HepG2 (cell line): ENCODE results near the gene CXXC5. TPM values are rescaled to one million over a fixed set of nuclear protein-coding genes. Genes with fewer than 3 reads are reported as not detected.

Experiments
- ARNT2 ChIP-seq: sonication (generic); formaldehyde crosslinking; IDR thresholded peaks from 2 replicates; pipeline ENCODE4 v1.8.0; 2022; ENCODE audit warnings: mild to moderate bottlenecking, low read depth, missing genetic modification reagents, moderate library complexity
- CENPT ChIP-seq: sonication (generic); formaldehyde crosslinking; IDR thresholded peaks from 2 replicates; pipeline ENCODE4 v1.8.0; 2022; ENCODE audit warnings: low read depth, mild to moderate bottlenecking, moderate library complexity, missing genetic modification reagents
- FOXA1 ChIP-seq, 2 experiments: fragments of 450-650 bp in 1 of 2; sonication (generic) in 1 of 2; formaldehyde crosslinking in 1 of 2; IDR thresholded peaks; 2 replicates each; pipeline versions ENCODE4 v1.4.0 to v1.6.1; 2016 to 2020; ENCODE audit warnings: missing genetic modification reagents in 1 of 2
- GATA4 ChIP-seq: sonication (generic); IDR thresholded peaks from 2 replicates; pipeline ENCODE4 v1.6.1; 2016; ENCODE audit warnings: antibody characterized with exemption, low read depth, borderline replicate concordance
- HOXA9 ChIP-seq: sonication (generic); formaldehyde crosslinking; IDR thresholded peaks from 2 replicates; pipeline ENCODE4 v1.8.1; 2022; ENCODE audit warnings: missing genetic modification reagents, mild to moderate bottlenecking, moderate library complexity, borderline replicate concordance
- JUNB ChIP-seq: sonication (generic); formaldehyde crosslinking; IDR thresholded peaks from 2 replicates; pipeline ENCODE4 v1.8.0; 2022; ENCODE audit warnings: missing genetic modification reagents, mild to moderate bottlenecking, borderline replicate concordance
- KLF6 ChIP-seq: IDR thresholded peaks from 2 replicates; pipeline ENCODE4 v1.8.0; 2016; ENCODE audit warnings: missing biosample characterization, missing genetic modification reagents
- MEIS2 ChIP-seq: sonication (generic); formaldehyde crosslinking; IDR thresholded peaks from 2 replicates; pipeline ENCODE4 v1.9.0; 2021; ENCODE audit warnings: mild to moderate bottlenecking, missing genetic modification reagents
- MIXL1 ChIP-seq: IDR thresholded peaks from 2 replicates; pipeline ENCODE4 v1.6.1; 2016
- NCOR1 ChIP-seq: fragments of 200-600 bp; sonication (generic); IDR thresholded peaks from 2 replicates; pipeline ENCODE4 v1.7.0; 2017; ENCODE audit warnings: antibody characterized with exemption, low read length, borderline replicate concordance
- NONO ChIP-seq, 2 experiments: fragments of 450-650 bp in 1 of 2; sonication (generic) in 1 of 2; formaldehyde crosslinking in 1 of 2; IDR thresholded peaks in 1 of 2; conservative IDR thresholded peaks in 1 of 2; 2 replicates each; pipeline versions ENCODE4 v1.6.1 to v1.8.0; 2017 to 2022; ENCODE audit warnings: mild to moderate bottlenecking in 1 of 2, missing genetic modification reagents in 1 of 2, moderate library complexity in 1 of 2
- PHF21A ChIP-seq: sonication (generic); formaldehyde crosslinking; IDR thresholded peaks from 2 replicates; pipeline ENCODE4 v1.5.0; 2020; ENCODE audit warnings: mild to moderate bottlenecking, missing genetic modification reagents
- REL ChIP-seq: sonication (generic); formaldehyde crosslinking; conservative IDR thresholded peaks from 2 replicates; pipeline ENCODE4 v1.8.0; 2022; ENCODE audit warnings: mild to moderate bottlenecking, missing genetic modification reagents, moderate library complexity
- SP5 ChIP-seq: IDR thresholded peaks from 2 replicates; pipeline ENCODE4 v1.6.1; 2016; ENCODE audit warnings: low read depth, borderline replicate concordance
- TBX2 ChIP-seq: sonication (generic); formaldehyde crosslinking; IDR thresholded peaks from 2 replicates; pipeline ENCODE4 v1.5.0; 2020; ENCODE audit warnings: missing genetic modification reagents, mild to moderate bottlenecking, borderline replicate concordance
- ZBTB14 ChIP-seq: sonication (generic); formaldehyde crosslinking; IDR thresholded peaks from 2 replicates; pipeline ENCODE4 v1.4.0; 2020; ENCODE audit warnings: missing genetic modification reagents
- ZFP91 ChIP-seq: sonication (generic); formaldehyde crosslinking; IDR thresholded peaks from 2 replicates; pipeline ENCODE4 v1.9.0; 2022; ENCODE audit warnings: missing genetic modification reagents, mild to moderate bottlenecking, borderline replicate concordance
- ZNF414 ChIP-seq: sonication (generic); formaldehyde crosslinking; IDR thresholded peaks from 2 replicates; pipeline ENCODE4 v1.5.0; 2020; ENCODE audit warnings: missing genetic modification reagents
- ZNF44 ChIP-seq: sonication (generic); formaldehyde crosslinking; IDR thresholded peaks from 2 replicates; pipeline ENCODE4 v1.5.1; 2020; ENCODE audit warnings: mild to moderate bottlenecking, missing genetic modification reagents
- ZNF687 ChIP-seq: sonication (generic); formaldehyde crosslinking; IDR thresholded peaks from 2 replicates; pipeline ENCODE4 v1.5.1; 2020; ENCODE audit warnings: mild to moderate bottlenecking, missing genetic modification reagents, moderate library complexity
- ZNF740 ChIP-seq: sonication (generic); formaldehyde crosslinking; IDR thresholded peaks from 2 replicates; pipeline ENCODE4 v1.4.0; 2020; ENCODE audit warnings: missing genetic modification reagents
- polyA plus RNA-seq, 8 experiments: library from polyadenylated mRNA; depleted of rRNA in 3 of 8; stranded (reverse) in 7 of 8; unstranded in 1 of 8; fragments of >200 nt; fragmentation: Illumina TruSeq in 4 of 8; extraction: Trizol in 4 of 8; gene quantifications; 2 replicates each; pipeline versions ENCODE4 v1.2.1 to v1.2.3, GENCODE V29; 2011 to 2016; ENCODE audit warnings: low read depth in 4 of 8, missing spikeins in 1 of 8, mixed read lengths in 1 of 8; ENCODE audit not compliant: insufficient read depth in 1 of 8
- total RNA-seq, 5 experiments: library from RNA; depleted of rRNA; stranded (reverse); fragments of >200 nt; fragmentation: Illumina TruSeq; extraction: Trizol; gene quantifications; 2 replicates each; pipeline ENCODE4 v1.2.3, GENCODE V29; 2016; ENCODE audit warnings: low read depth in 1 of 5

Gene CXXC5
- total and polyA plus RNA-seq, 2 of the 13 experiments (the other 11 are each of a cell fraction or from before 2014, with no cell fraction given) = 32.3 to 33.0 TPM

- TF ChIP-seq ZNF687 (peak; percentile 76), REL (CRISPR knock-in tag) (no peak), NONO (IDR thresholded peaks at IDR 0.05) (no peak), NONO (CRISPR knock-in tag; conservative IDR thresholded peaks at IDR 0.05) (no peak), KLF6 (CRISPR knock-in tag) (no peak), ZNF740 (CRISPR knock-in tag) (no peak; the same call in 1 of the 2 replicates), MEIS2 (CRISPR knock-in tag) (no peak; the same call in 1 of the 2 replicates), ZNF414 (CRISPR knock-in tag) (0 out of 2 replicates have a peak, but pooled peaks have one; percentile 19), FOXA1 (IDR thresholded peaks at IDR 0.05) (no peak), FOXA1 (CRISPR knock-in tag; IDR thresholded peaks at IDR 0.05) (peak; percentile 62; the same call in 1 of the 2 replicates), NCOR1 (peak; percentile 44; the same call in 1 of the 2 replicates), TBX2 (CRISPR knock-in tag) (peak; percentile 24; the same call in 1 of the 2 replicates), GATA4 (no peak), ZNF44 (CRISPR knock-in tag) (no peak), ZFP91 (CRISPR knock-in tag) (peak; percentile 65; the same call in 1 of the 2 replicates), MIXL1 (no peak), ZBTB14 (no peak), HOXA9 (CRISPR knock-in tag) (no peak), SP5 (CRISPR knock-in tag) (peak; percentile 27; the same call in 1 of the 2 replicates), ARNT2 (CRISPR knock-in tag) (0 out of 2 replicates have a peak, but pooled peaks have one; percentile 37), CENPT (CRISPR knock-in tag) (no peak), PHF21A (peak; percentile 90), JUNB (CRISPR knock-in tag) (no peak)
Observed at GRCh38 chr5:139655727-139656271, 7.7 kb downstream of the CXXC5 start (continued).
